NCI-H446 (cell line): ENCODE results near the gene WDR90.

Experiments
- DNase-seq, 2 experiments: peaks; one replicate each; lab custom pipeline; 2025; lab: John Stamatoyannopoulos, UW

WDR90 gene

GRCh38 chr16:660459-661183 is 11.5 kb downstream of the WDR90 start:
- no peak for DNase-seq

GRCh38 chr16:661184-661821 is 12.1 kb downstream of the WDR90 start:
- DNase-seq = no peak

GRCh38 chr16:662095-662494 is 12.9 kb downstream of the WDR90 start:
- no peak for DNase-seq

GRCh38 chr16:662597-662996 is 13.4 kb downstream of the WDR90 start:
- no peak for DNase-seq

GRCh38 chr16:666572-666971 is 17.4 kb downstream of the WDR90 start:
- no peak for DNase-seq

- no peak for DNase-seq
Observed at GRCh38 chr16:667113-667779, 18.1 kb downstream of the WDR90 start.

- peak; percentile 76 to 93 for DNase-seq
Observed at GRCh38 chr16:667780-668518, 18.8 kb downstream of the WDR90 start, which contains the start of gene RHOT2. Gene RHOT2 (plus strand): TSS chr16:668132. CDS start chr16:668200, 68 bp downstream.

GRCh38 chr16:668519-669171 is 19.5 kb downstream of the WDR90 start:
- DNase-seq = no peak

GRCh38 chr16:669666-670065 is 20.5 kb downstream of the WDR90 start:
- no peak for DNase-seq

GRCh38 chr16:670485-671352 is 21.6 kb downstream of the WDR90 start:
- no peak for DNase-seq

GRCh38 chr16:671353-672131 is 22.4 kb downstream of the WDR90 start:
- DNase-seq = no peak

- no peak for DNase-seq
Observed at GRCh38 chr16:672371-672770, 23.2 kb downstream of the WDR90 start.

GRCh38 chr16:672851-673250 is 23.7 kb downstream of the WDR90 start:
- DNase-seq = no peak

- DNase-seq = no peak
Observed at GRCh38 chr16:673399-673991, 24.3 kb downstream of the WDR90 start.

GRCh38 chr16:674214-674881 is 25.2 kb downstream of the WDR90 start:
- no peak for DNase-seq

GRCh38 chr16:674968-675883 is 26.1 kb downstream of the WDR90 start, which contains the start of gene RHBDL1:
Gene RHBDL1 (plus strand): TSS chr16:675671. CDS start chr16:675791, 120 bp downstream.
- DNase-seq = no peak

GRCh38 chr16:675884-676564 is 26.9 kb downstream of the WDR90 start:
- DNase-seq = no peak
